Spleen (tissue), 11 donors: Measurements from ENCODE around the gene AGPAT3. TPM values are rescaled to one million over a fixed set of nuclear protein-coding genes. Genes with fewer than 3 reads are reported as not detected.
A peak's percentile ranks its signal among the peaks of the same experiment; 100 is the strongest.

Source experiments
- DNase-seq: peaks from one replicate; pipeline ENCODE4 v3.0.0-alpha.2; 2020
- H3K27ac ChIP-seq, 8 donors: fragments of 200-600 bp; sonication (generic) in 7 of 8; 1 replicate in 4 of 8; 2 replicates in 4 of 8; pipeline versions ENCODE4 v1.5.0 to v1.8.0; 2016 to 2021; ENCODE audit warnings: inconsistent platforms in 4 of 8, mild to moderate bottlenecking in 4 of 8, moderate library complexity in 1 of 8
- H3K27me3 ChIP-seq, 7 donors: fragments of 200-600 bp; sonication (generic) in 6 of 7; replicated peaks in 1 of 7; 1 replicate in 4 of 7; 2 replicates in 3 of 7; pipeline versions ENCODE4 v1.5.0 to v1.8.0; 2016 to 2021; ENCODE audit warnings: inconsistent platforms in 3 of 7, mild to moderate bottlenecking in 1 of 7
- H3K36me3 ChIP-seq, 6 donors: fragments of 200-600 bp; sonication (generic) in 5 of 6; 1 replicate in 4 of 6; 2 replicates in 2 of 6; pipeline versions ENCODE4 v1.5.0 to v1.8.0; 2016 to 2021; ENCODE audit warnings: inconsistent platforms in 2 of 6
- H3K4me1 ChIP-seq, 6 donors: fragments of 200-600 bp; sonication (generic) in 5 of 6; 1 replicate in 3 of 6; 2 replicates in 3 of 6; pipeline versions ENCODE4 v1.5.0 to v1.8.0; 2016 to 2021; ENCODE audit warnings: inconsistent platforms in 3 of 6
- H3K4me3 ChIP-seq, 8 donors: fragments of 200-600 bp; sonication (generic) in 7 of 8; 1 replicate in 4 of 8; 2 replicates in 4 of 8; pipeline versions ENCODE4 v1.5.0 to v1.8.0; 2016 to 2021; ENCODE audit warnings: inconsistent platforms in 4 of 8, mild to moderate bottlenecking in 4 of 8, moderate library complexity in 2 of 8
- H3K9me3 ChIP-seq, 8 donors: fragments of 200-600 bp; sonication (generic) in 7 of 8; 1 replicate in 4 of 8; 2 replicates in 4 of 8; pipeline versions ENCODE4 v1.5.0 to v1.8.0; 2016 to 2021; ENCODE audit warnings: inconsistent platforms in 4 of 8
- CTCF ChIP-seq, 11 experiments: fragments of 200-600 bp in 7 of 11; fragments of 450-650 bp in 4 of 11; sonication (generic) in 4 of 11; IDR thresholded peaks in 8 of 11; conservative IDR thresholded peaks in 3 of 11; 1 replicate in 7 of 11; 2 replicates in 4 of 11; pipeline versions ENCODE4 v1.4.0 to v1.8.0; 2016 to 2021; ENCODE audit warnings: antibody characterized with exemption in 11 of 11, inconsistent platforms in 4 of 11, mild to moderate bottlenecking in 1 of 11
- POLR2A ChIP-seq, 3 donors: fragments of 450-650 bp; IDR thresholded peaks; one replicate each; pipeline ENCODE4 v1.5.1; 2017; ENCODE audit warnings: antibody characterized with exemption in 3 of 3, mild to moderate bottlenecking in 1 of 3
- POLR2AphosphoS5 ChIP-seq, 3 donors: sonication (generic); formaldehyde crosslinking; IDR thresholded peaks; one replicate each; pipeline ENCODE4 v1.5.1; 2017; ENCODE audit warnings: antibody characterized with exemption in 3 of 3
- WGBS, 5 donors: extraction: QIAGEN DNeasy Blood & Tissue Kit in 3 of 5; methylation state at CpG; one replicate each; pipeline versions ENCODE4 v1.1.5 to v1.1.7; 2013 to 2018; 5-methylcytosine and 5-hydroxymethylcytosine counted together
- intact Hi-C: fragments of 100-400 bp; cut with DNase I; formaldehyde crosslinking; loops from one replicate; pipeline ENCODE4 v1.15.0; 2023; ENCODE audit warnings: low total_unique reads
- polyA plus RNA-seq, 3 donors: library from polyadenylated mRNA; stranded (reverse); fragments of 200-250 nt; gene quantifications; one replicate each; pipeline ENCODE4 v1.2.1, GENCODE V29; 2013
- total RNA-seq, 7 donors: library from RNA; depleted of rRNA in 3 of 7; stranded (reverse); fragments of >200 nt in 3 of 7; fragmentation: NEBNext Ultra II Directional in 4 of 7; extraction: Animal tissue kit (Norgen Biotek cat#: 25700) in 4 of 7; gene quantifications; one replicate each; pipeline versions ENCODE4 v1.1.0 to v1.2.1, GENCODE V29; 2016 to 2021
- donor health status: healthy with polysubstance abuse.
- donor health status: DM: no; HTN: no; CAD: no; lungs with moderate emphysema.
- donor health status: DM: no; HTN: no; CAD: no.
- donor health status: Bipolar disorder and iron deficiency.
- donor health status: healthy.
- donor health status: DM: no; HTN: no; CAD: no.
- donor health status: DM: yes; HTN: yes; CAD: no.

AGPAT3 gene
- total and polyA plus RNA-seq, 10 donors, result 6.9 to 92.0 (median 56.0) TPM

- intact Hi-C loops, result no loop called here
- DNase-seq, result no peak
- Histone ChIP-seq H3K27ac (peak overlapping the region in 3 of 8 donors; percentile 15 to 43 (median 33)), H3K36me3 (peaks cover 0 to 69% (median 56%) of the 10 kb centered on the region in 6 donors), H3K27me3 (no peaks in the 10 kb centered on the region), H3K9me3 (no peaks in the 10 kb centered on the region), H3K4me3 (no peak overlapping the region), H3K4me1 (peaks cover 0 to 11% (median 6%) of the 10 kb centered on the region in 6 donors)
- no peak for TF ChIP-seq CTCF (IDR thresholded peaks at IDR 0.05 in 8 of 11, conservative IDR thresholded peaks at IDR 0.05 in 3 of 11)
- TF ChIP-seq POLR2A (IDR thresholded peaks at IDR 0.05), result no peak
- peak; percentile 65 to 76 (median 75) for TF ChIP-seq POLR2AphosphoS5 (IDR thresholded peaks at IDR 0.05)
- 74 to 86% (median 82%) methylated on average over 27 to 29 of the region's 29 CpGs for WGBS, 5 donors
Measured at GRCh38 chr21:43972850-43973633, 108.0 kb downstream of the AGPAT3 start.

- Histone ChIP-seq H3K27me3 (no peaks in the 10 kb centered on the region), H3K36me3 (peaks cover 0 to 69% (median 55%) of the 10 kb centered on the region in 6 donors), H3K4me3 (no peak overlapping the region), H3K4me1 (peaks cover 0 to 11% (median 6%) of the 10 kb centered on the region in 6 donors), H3K27ac (peak overlapping the region in 2 of 8 donors; percentile 33 to 43), H3K9me3 (no peaks in the 10 kb centered on the region)
- TF ChIP-seq POLR2A (IDR thresholded peaks at IDR 0.05), result no peak
- no peak for TF ChIP-seq CTCF (IDR thresholded peaks at IDR 0.05 in 8 of 11, conservative IDR thresholded peaks at IDR 0.05 in 3 of 11)
- TF ChIP-seq POLR2AphosphoS5 (IDR thresholded peaks at IDR 0.05), result no peak
- WGBS, 5 donors, result 85 to 92% (median 86%) methylated on average over 12 of the region's 12 CpGs
- DNase-seq, result no peak
- intact Hi-C loops, result no loop called here
Measured at GRCh38 chr21:43973634-43973955, 108.6 kb downstream of the AGPAT3 start.

DNA sequence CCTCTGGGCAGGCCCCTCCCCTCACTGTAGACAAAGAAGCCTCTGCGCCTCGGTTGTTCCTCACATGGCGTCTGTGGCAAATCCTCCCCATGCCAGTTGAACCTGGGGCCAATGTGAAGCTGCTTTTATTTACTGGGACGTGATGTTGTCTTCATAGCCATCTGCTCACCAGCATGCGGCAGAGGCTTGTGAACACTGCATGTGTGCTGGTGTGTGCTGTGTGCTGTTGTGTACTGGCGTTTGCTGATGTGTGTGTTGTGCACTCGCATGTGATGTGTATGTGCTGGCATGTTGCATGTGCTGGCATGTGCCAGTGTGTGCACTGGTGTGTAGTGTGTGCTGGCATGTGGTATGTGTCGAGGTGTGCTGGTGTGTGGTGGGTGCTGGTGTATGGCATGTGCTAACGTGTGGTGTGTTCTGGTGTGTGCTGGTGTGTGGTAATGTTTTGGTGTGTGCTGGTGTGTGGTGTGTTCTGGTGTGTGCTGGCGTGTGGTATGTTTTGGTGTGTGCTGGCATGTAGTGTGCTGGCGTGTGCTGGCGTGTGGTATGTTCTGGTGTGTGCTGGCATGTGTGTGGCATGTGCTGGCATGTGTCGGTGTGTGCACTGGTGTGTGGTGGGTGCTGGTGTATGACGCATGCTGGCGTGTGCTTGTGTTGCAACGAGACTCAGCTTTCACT lies 109.9 kb downstream of the AGPAT3 start:
- TF ChIP-seq POLR2A (IDR thresholded peaks at IDR 0.05), result no peak
- TF ChIP-seq CTCF (IDR thresholded peaks at IDR 0.05 in 8 of 11, conservative IDR thresholded peaks at IDR 0.05 in 3 of 11), result no peak
- no peak for TF ChIP-seq POLR2AphosphoS5 (IDR thresholded peaks at IDR 0.05)
- no peak for DNase-seq
- Histone ChIP-seq H3K9me3 (no peaks in the 10 kb centered on the region), H3K27ac (peak overlapping the region in 1 of 8 donors; percentile 27), H3K36me3 (peaks cover 0 to 69% (median 45%) of the 10 kb centered on the region in 6 donors), H3K4me3 (no peak overlapping the region), H3K27me3 (no peaks in the 10 kb centered on the region), H3K4me1 (peaks cover 0 to 11% (median 6%) of the 10 kb centered on the region in 6 donors)
- WGBS, 5 donors, result 78 to 93% (median 89%) methylated on average over 15 to 16 of the region's 16 CpGs
- intact Hi-C loops, result no loop called here
